Measurements from ENCODE around the gene ARHGEF37.

DNA sequence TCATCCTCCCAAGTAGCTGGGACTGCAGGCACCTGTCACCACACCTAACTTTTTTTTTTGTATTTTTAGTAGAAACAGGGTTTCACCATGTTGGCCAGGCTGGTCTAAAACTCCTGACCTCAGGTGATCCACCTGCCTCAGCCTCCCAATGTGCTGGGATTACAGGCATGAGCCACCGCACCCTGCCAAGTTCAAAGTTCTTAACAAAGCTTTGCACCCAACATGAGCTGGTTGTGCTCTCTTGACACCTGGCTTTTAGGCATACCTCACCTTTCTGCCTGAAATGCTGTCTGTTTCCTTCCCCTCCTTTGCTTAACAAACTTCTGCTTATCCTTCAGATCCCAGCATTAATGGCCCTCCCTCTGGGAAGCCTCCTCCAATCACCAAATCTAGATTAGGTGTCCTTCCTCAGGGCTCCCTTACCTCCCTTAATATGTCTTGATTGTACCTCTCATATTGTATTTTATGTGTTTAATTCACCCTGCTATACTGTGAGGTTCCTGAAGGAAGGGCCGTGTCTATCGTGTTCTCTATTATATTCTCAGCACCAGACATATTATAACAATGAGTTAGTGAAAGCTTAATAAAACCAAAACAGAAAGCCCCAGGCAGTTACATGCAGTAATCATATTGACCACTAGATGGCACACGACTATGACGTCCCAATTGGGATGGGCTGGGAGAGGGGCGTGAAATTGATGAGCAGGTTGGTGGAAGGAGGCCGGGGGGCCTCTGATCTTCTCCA lies 86.0 kb downstream of the ARHGEF37 start:
- TF ChIP-seq EZH2 (IDR thresholded peaks at IDR 0.05; ENCODE audit: low read depth, low read length, severe bottlenecking) (no peak), POLR2A (IDR thresholded peaks at IDR 0.05; ENCODE audit: control extremely low read depth in 1 of 2, low read depth in 2 of 2, low read length in 2 of 2) (no peak), TAF1 (IDR thresholded peaks at IDR 0.05; ENCODE audit: low read depth, low read length) (no peak), POLR2AphosphoS5 (IDR thresholded peaks at IDR 0.05; ENCODE audit: low read depth, low read length) (no peak), SIN3A (conservative IDR thresholded peaks at IDR 0.05 in 1 of 2, IDR thresholded peaks at IDR 0.05 in 1 of 2; ENCODE audit: low read depth in 1 of 2, low read length in 2 of 2) (no peak), KDM1A (IDR thresholded peaks at IDR 0.05; ENCODE audit: borderline replicate concordance, low read length) (no peak), CEBPB (IDR thresholded peaks at IDR 0.05; ENCODE audit: low read depth, low read length) (no peak), TEAD4 (IDR thresholded peaks at IDR 0.05; ENCODE audit: low read depth, low read length) (no peak), SIRT6 (IDR thresholded peaks at IDR 0.05; ENCODE audit: low read length) (no peak)
- TF ChIP-seq, protein P1, sequence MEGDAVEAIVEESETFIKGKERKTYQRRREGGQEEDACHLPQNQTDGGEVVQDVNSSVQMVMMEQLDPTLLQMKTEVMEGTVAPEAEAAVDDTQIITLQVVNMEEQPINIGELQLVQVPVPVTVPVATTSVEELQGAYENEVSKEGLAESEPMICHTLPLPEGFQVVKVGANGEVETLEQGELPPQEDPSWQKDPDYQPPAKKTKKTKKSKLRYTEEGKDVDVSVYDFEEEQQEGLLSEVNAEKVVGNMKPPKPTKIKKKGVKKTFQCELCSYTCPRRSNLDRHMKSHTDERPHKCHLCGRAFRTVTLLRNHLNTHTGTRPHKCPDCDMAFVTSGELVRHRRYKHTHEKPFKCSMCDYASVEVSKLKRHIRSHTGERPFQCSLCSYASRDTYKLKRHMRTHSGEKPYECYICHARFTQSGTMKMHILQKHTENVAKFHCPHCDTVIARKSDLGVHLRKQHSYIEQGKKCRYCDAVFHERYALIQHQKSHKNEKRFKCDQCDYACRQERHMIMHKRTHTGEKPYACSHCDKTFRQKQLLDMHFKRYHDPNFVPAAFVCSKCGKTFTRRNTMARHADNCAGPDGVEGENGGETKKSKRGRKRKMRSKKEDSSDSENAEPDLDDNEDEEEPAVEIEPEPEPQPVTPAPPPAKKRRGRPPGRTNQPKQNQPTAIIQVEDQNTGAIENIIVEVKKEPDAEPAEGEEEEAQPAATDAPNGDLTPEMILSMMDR (IDR thresholded peaks at IDR 0.05; ENCODE audit: control extremely low read depth in 1 of 3, insufficient read depth in 1 of 3, low read depth in 1 of 3, low read length in 3 of 3): peak; percentile 62 to 87 (median 73)
